ENCODE measurements around the gene MGP.

Gene MGP

DNA sequence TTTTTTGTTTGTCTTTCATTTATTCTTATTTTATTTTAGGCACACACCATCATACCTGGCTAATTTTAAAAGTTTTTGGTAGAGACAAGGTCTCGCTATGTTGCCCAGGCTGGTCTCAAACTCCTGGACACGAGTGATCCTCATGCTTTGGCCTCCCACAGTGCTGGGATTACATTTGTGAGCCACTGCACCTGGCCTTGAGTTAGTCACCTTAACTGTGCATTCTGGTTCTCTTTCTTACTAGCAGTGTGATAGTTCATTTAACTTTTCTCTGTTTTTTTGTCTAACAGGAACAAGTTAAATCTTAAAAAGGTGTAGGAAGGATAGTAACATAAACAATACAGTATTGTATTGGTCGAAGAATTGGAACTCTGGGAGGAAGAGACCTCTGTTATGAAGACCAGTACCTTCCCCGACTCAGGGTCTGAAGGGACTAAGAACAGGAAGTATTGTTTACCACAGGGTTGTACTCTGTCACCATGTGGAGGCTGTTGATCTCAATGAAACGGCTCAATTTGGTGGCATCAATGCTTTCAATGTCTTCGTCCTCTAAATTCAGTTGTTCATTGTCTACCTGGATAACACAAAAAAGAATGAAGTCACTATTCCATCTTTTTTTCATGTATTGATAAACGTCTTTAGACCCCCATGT, 34.9 kb upstream of the MGP start:
- no peaks in the 10 kb centered on the region for H3K4me1 ChIP-seq (ENCODE audit: insufficient read depth, low read length)
- no peak overlapping the region for H3K9ac ChIP-seq (ENCODE audit: low read length)
- no peak overlapping the region for H3K4me3 ChIP-seq (ENCODE audit: low read depth in 1 of 2, low read length in 2 of 2)
- no peaks in the 10 kb centered on the region for H3K36me3 ChIP-seq (ENCODE audit: insufficient read depth, low read length)
- no peak overlapping the region for H3K27ac ChIP-seq (ENCODE audit: low read depth, low read length)
- H3K27me3 ChIP-seq (ENCODE audit: control insufficient read depth in 1 of 2, insufficient read depth in 2 of 2, low read length in 2 of 2): no peaks in the 10 kb centered on the region
- no peaks in the 10 kb centered on the region for H3K9me3 ChIP-seq (ENCODE audit: low read length)

DNA sequence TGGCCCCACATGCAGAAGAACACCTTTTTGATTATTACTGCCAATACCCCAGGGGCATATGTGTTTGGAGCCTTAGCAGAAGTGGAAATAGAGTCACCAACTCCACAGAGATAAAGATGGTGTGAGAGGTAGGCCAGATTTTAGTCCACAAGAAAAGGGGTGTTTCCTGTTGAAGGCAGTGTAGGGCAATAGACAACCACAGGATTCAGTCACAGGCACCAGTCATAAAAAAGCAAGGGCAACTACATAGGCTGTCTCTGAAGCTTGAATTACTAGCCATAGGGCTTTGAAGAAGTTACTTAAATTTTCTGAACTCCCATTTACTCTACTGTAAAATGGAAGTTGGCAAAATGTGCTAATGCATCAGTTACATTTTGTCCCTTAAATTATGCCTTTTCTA, 33.8 kb upstream of the MGP start:
- H3K9ac ChIP-seq (ENCODE audit: low read length): no peak overlapping the region
- H3K27me3 ChIP-seq (ENCODE audit: control insufficient read depth in 1 of 2, insufficient read depth in 2 of 2, low read length in 2 of 2): no peaks in the 10 kb centered on the region
- H3K36me3 ChIP-seq (ENCODE audit: insufficient read depth, low read length): no peaks in the 10 kb centered on the region
- H3K4me3 ChIP-seq (ENCODE audit: low read depth in 1 of 2, low read length in 2 of 2): no peak overlapping the region
- no peaks in the 10 kb centered on the region for H3K9me3 ChIP-seq (ENCODE audit: low read length)
- H3K4me1 ChIP-seq (ENCODE audit: insufficient read depth, low read length): no peaks in the 10 kb centered on the region
- H3K27ac ChIP-seq (ENCODE audit: low read depth, low read length): no peak overlapping the region

DNA sequence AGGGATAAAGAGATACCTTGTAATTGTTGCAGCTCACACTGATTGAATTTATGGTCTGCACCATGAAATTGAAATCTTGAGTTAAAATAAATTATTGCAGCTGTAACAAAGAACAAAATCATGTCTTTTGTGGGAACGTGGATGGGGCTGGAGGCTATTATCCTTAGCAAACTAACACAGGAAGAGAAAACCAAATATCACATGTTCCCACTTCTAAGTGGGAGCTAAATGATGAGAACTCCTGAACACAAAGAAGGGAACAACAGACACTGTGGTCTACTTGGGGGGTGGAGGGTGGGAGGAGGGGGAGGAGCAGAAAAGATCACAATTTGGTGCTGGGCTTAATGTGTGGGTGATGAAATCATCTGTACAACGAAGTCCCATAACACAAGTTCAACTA, 30.1 kb upstream of the MGP start:
- Histone ChIP-seq H3K36me3 (ENCODE audit: insufficient read depth, low read length) (no peaks in the 10 kb centered on the region), H3K4me1 (ENCODE audit: insufficient read depth, low read length) (no peaks in the 10 kb centered on the region), H3K9me3 (ENCODE audit: low read length) (no peaks in the 10 kb centered on the region), H3K27me3 (ENCODE audit: control insufficient read depth in 1 of 2, insufficient read depth in 2 of 2, low read length in 2 of 2) (no peaks in the 10 kb centered on the region), H3K9ac (ENCODE audit: low read length) (no peak overlapping the region), H3K4me3 (ENCODE audit: low read depth in 1 of 2, low read length in 2 of 2) (no peak overlapping the region), H3K27ac (ENCODE audit: low read depth, low read length) (no peak overlapping the region)

DNA sequence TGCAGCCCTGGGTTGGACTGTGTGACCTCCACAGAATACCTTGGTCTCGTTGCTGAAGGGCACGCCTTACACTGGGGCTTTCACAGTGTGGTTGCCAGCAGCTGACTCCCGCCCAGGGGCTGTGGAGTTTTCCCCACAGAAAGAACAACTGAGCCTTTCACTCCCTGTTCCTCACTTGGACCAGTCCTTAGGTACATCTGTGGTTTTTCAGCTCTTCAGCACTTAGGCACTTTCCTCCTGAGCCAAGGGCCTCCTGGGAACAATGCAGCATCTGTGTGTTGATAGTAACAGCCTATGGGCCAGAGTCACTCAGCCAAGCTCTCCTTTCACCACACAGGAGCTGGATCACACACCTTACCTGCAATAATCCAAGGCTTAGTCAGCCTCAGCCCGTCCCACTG, 27.7 kb upstream of the MGP start:
- Histone ChIP-seq H3K27ac (ENCODE audit: low read depth, low read length) (no peak overlapping the region), H3K9ac (ENCODE audit: low read length) (no peak overlapping the region), H3K27me3 (ENCODE audit: control insufficient read depth in 1 of 2, insufficient read depth in 2 of 2, low read length in 2 of 2) (no peaks in the 10 kb centered on the region), H3K9me3 (ENCODE audit: low read length) (no peaks in the 10 kb centered on the region), H3K36me3 (ENCODE audit: insufficient read depth, low read length) (no peaks in the 10 kb centered on the region), H3K4me3 (ENCODE audit: low read depth in 1 of 2, low read length in 2 of 2) (no peak overlapping the region), H3K4me1 (ENCODE audit: insufficient read depth, low read length) (no peaks in the 10 kb centered on the region)

DNA sequence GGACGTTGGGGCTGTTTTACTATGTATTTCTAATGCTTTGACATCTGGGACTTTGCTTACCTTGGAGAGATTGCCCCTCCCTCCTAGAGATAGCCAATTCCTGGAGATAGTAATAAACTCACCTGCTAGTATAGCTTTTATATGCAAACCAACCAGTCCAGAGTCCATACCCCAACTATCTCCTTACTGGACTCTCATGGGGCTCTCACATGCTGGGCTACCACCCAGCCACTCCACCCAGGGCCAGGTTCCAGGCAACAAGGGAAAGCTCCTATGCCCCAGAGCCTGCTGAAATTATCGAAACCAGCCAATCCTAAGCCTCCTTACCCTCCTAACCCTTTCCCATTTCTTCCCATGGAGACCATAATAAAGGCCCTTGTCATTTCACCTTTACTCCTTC, 25.5 kb upstream of the MGP start:
- H3K9me3 ChIP-seq (ENCODE audit: low read length): no peaks in the 10 kb centered on the region
- no peaks in the 10 kb centered on the region for H3K27me3 ChIP-seq (ENCODE audit: control insufficient read depth in 1 of 2, insufficient read depth in 2 of 2, low read length in 2 of 2)
- no peak overlapping the region for H3K27ac ChIP-seq (ENCODE audit: low read depth, low read length)
- H3K4me3 ChIP-seq (ENCODE audit: low read depth in 1 of 2, low read length in 2 of 2): no peak overlapping the region
- no peaks in the 10 kb centered on the region for H3K36me3 ChIP-seq (ENCODE audit: insufficient read depth, low read length)
- H3K9ac ChIP-seq (ENCODE audit: low read length): no peak overlapping the region
- H3K4me1 ChIP-seq (ENCODE audit: insufficient read depth, low read length): no peaks in the 10 kb centered on the region

DNA sequence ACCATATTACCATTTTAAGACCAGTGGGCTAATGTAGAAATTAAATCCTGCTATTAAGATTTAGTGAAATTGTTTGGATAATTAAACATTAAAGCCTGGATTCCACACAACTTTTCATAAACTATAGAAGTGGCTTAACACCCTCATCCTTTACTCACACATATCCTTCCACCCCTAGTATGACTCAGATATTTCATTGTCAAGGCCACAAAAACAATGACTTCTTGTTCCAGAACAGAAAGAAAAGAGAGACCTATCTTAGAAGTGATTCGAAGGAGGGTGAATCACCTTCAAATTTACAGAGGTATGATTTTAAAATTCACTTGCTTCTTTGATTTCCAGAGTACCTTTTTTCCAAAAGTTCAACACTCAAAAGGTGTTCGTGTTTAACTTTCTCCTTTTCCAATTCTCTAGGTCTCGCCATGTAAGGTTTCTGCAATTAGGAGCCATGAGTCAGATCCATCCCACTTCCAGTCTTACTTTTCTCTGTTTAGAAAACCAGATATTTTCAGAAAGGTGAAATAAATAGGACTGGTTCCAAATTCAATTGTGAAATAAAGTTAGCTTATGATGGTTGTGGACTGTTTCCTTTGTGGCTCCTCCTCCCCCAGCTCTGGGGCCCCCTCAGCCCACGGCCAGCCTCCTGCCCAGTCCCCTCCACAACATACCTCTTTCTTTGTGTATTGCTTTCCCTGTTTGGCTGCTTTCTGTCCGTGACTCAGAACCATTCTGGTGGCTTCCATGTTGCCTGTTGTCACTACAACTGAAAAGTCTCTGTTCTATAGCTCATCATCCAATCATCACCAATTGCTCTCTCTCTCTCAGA, 24.6 kb upstream of the MGP start:
- no peak overlapping the region for H3K27ac ChIP-seq (ENCODE audit: low read depth, low read length)

DNA sequence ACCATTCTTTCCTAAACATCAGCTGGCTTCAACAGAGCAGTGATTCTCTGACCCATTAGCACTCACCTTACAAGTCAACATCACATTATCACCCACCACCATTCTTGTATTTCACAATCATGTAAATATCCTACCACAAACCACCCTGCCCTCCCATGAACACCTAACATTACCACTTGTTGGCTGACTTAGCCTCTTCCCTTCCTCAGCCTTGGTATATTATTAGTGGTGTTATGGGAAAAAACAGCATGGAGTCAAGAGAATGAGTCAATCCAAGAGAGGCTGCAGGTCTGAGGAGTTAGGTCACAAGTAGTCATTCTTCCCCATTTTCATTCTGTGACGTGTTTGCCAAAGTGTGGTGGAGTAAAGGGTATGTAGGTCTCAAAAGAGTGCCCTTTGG, 22.3 kb upstream of the MGP start:
- Histone ChIP-seq H3K36me3 (ENCODE audit: insufficient read depth, low read length) (no peaks in the 10 kb centered on the region), H3K4me3 (ENCODE audit: low read depth in 1 of 2, low read length in 2 of 2) (no peak overlapping the region), H3K9ac (ENCODE audit: low read length) (no peak overlapping the region), H3K27ac (ENCODE audit: low read depth, low read length) (no peak overlapping the region), H3K27me3 (ENCODE audit: control insufficient read depth in 1 of 2, insufficient read depth in 2 of 2, low read length in 2 of 2) (no peaks in the 10 kb centered on the region), H3K9me3 (ENCODE audit: low read length) (no peaks in the 10 kb centered on the region), H3K4me1 (ENCODE audit: insufficient read depth, low read length) (no peaks in the 10 kb centered on the region)

More for the DNA sequence above, 24.6 kb upstream of the MGP start:
- Histone ChIP-seq H3K9ac (ENCODE audit: low read length) (no peak overlapping the region), H3K4me1 (ENCODE audit: insufficient read depth, low read length) (no peaks in the 10 kb centered on the region), H3K4me3 (ENCODE audit: low read depth in 1 of 2, low read length in 2 of 2) (no peak overlapping the region), H3K27me3 (ENCODE audit: control insufficient read depth in 1 of 2, insufficient read depth in 2 of 2, low read length in 2 of 2) (no peaks in the 10 kb centered on the region), H3K9me3 (ENCODE audit: low read length) (no peaks in the 10 kb centered on the region), H3K36me3 (ENCODE audit: insufficient read depth, low read length) (no peaks in the 10 kb centered on the region)

DNA sequence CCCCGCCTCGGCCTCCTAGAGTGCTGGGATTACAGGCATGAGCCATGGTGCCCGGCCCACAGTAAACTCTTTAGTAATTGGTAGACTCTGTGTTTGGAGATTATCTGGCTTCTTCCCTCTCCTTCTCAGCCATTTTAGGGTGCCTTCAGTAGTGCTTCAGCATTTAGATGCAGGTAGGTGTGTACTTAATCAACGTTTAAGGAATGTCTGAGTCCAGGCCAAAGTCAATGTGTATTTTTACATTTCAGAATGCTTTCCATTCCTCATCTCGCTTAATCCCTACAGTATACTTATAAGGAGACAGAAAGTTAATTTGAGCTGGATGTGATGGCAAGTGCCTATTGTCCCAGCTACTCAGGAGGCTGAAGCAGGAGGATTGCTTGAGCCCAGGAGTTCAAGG, 20.5 kb upstream of the MGP start:
- Histone ChIP-seq H3K4me3 (ENCODE audit: low read depth in 1 of 2, low read length in 2 of 2) (no peak overlapping the region), H3K36me3 (ENCODE audit: insufficient read depth, low read length) (no peaks in the 10 kb centered on the region), H3K27me3 (ENCODE audit: control insufficient read depth in 1 of 2, insufficient read depth in 2 of 2, low read length in 2 of 2) (no peaks in the 10 kb centered on the region), H3K9me3 (ENCODE audit: low read length) (no peaks in the 10 kb centered on the region), H3K27ac (ENCODE audit: low read depth, low read length) (no peak overlapping the region), H3K4me1 (ENCODE audit: insufficient read depth, low read length) (peaks cover 5% of the 10 kb centered on the region), H3K9ac (ENCODE audit: low read length) (no peak overlapping the region)

DNA sequence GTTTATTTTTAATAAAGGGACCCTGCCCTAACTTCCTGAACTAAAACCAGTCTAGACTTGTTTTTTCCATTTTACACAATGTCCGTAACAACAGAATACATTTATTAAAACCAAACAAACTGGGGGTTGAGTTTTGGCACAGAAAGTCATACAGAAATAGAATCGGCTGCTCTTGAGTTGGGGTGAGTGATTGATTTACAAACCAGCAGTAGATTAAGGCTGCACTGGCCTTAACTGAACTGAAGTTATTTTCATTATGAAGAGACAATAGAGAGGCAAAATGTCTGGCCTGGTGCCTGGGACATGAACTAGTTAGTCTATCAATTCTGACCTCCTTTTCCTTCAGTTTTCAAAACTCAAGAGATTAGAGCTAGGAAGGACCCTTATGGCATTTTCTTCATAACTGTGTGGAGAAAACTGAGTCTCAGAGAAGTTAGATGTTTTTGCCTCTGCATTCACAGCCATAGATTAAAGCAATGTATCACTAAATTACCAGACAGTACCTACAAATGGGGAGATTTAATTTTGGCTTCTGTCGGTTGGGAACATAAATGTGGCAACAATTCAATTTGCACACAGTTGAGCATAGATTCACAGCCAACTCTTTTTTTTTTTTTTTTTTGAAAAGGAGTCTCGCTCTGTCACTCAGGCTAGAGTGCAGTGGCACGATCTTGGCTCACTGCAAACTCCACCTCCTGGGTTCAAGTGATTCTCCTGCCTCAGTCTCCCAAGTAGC, 19.8 kb upstream of the MGP start:
- Histone ChIP-seq H3K27ac (ENCODE audit: low read depth, low read length) (no peak overlapping the region), H3K9ac (ENCODE audit: low read length) (no peak overlapping the region), H3K27me3 (ENCODE audit: control insufficient read depth in 1 of 2, insufficient read depth in 2 of 2, low read length in 2 of 2) (no peaks in the 10 kb centered on the region), H3K4me1 (ENCODE audit: insufficient read depth, low read length) (peaks cover 5% of the 10 kb centered on the region), H3K36me3 (ENCODE audit: insufficient read depth, low read length) (no peaks in the 10 kb centered on the region), H3K4me3 (ENCODE audit: low read depth in 1 of 2, low read length in 2 of 2) (no peak overlapping the region), H3K9me3 (ENCODE audit: low read length) (no peaks in the 10 kb centered on the region)

DNA sequence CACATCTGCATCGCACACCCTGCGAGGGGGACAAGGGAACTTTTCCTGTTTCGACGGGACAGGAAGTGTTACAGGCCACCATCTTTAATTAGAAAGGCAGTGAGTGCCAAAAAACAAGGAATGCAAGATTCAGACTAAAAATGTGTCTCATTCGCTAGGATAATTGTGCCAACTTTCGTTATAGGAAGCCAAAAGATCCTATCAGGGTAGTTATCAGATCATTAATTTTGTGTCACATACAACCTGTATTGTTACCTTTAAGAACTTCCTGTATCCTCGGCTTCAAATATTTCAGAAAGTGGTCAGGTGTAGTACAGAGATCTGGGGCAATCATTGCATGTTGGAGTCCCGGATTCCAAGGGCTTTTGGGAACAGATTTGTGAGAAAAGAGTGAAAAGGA, 19.2 kb upstream of the MGP start:
- Histone ChIP-seq H3K27ac (ENCODE audit: low read depth, low read length) (no peak overlapping the region), H3K27me3 (ENCODE audit: control insufficient read depth in 1 of 2, insufficient read depth in 2 of 2, low read length in 2 of 2) (no peaks in the 10 kb centered on the region), H3K36me3 (ENCODE audit: insufficient read depth, low read length) (no peaks in the 10 kb centered on the region), H3K9ac (ENCODE audit: low read length) (no peak overlapping the region), H3K4me1 (ENCODE audit: insufficient read depth, low read length) (peaks cover 5% of the 10 kb centered on the region), H3K4me3 (ENCODE audit: low read depth in 1 of 2, low read length in 2 of 2) (no peak overlapping the region), H3K9me3 (ENCODE audit: low read length) (no peaks in the 10 kb centered on the region)

DNA sequence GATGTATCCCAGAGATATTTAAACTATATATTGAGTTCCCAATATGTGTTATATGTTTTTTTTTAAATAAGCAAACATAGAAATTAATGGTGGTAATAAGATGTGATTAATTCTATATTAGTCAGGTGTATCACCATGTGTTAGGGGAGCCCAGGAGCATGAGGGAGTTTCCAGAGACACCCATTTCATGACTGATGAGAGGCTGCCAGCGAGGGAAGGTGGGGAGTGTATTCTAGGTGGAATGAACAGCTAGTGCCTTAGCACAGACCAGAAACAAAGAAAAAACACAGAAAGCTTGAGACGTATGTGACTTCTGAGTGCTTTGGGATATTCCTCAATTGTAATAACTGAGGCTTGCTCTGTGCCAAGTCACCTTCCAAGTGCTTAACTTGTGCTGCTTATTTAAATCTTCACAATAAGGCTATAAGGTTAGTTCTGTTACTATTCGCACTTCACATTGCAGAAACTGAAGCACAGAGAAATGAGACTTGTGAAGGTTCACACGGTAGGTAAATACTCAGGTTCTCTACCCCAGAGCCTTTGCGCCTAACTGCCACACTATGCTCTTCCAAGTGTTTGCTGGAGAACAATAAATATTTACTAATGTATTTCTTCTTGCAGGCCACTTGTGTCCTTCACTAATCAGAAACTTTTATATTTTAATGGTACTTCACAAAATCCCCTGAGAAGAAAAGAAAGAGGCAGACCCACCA, 17.9 kb upstream of the MGP start:
- Histone ChIP-seq H3K27me3 (ENCODE audit: control insufficient read depth in 1 of 2, insufficient read depth in 2 of 2, low read length in 2 of 2) (no peaks in the 10 kb centered on the region), H3K4me3 (ENCODE audit: low read depth in 1 of 2, low read length in 2 of 2) (no peak overlapping the region), H3K4me1 (ENCODE audit: insufficient read depth, low read length) (peaks cover 5% of the 10 kb centered on the region), H3K9ac (ENCODE audit: low read length) (no peak overlapping the region), H3K27ac (ENCODE audit: low read depth, low read length) (no peak overlapping the region), H3K9me3 (ENCODE audit: low read length) (no peaks in the 10 kb centered on the region), H3K36me3 (ENCODE audit: insufficient read depth, low read length) (no peaks in the 10 kb centered on the region)
